Rectal smooth muscle tissue (tissue), 1 donor: ENCODE measurements around the gene HGF.

ENCODE experiments used
- H3K27ac ChIP-seq: one replicate; pipeline ENCODE4 v1.7.0; 2013; ENCODE audit warnings: low read depth, low read length, inconsistent platforms
- H3K27me3 ChIP-seq: one replicate; pipeline ENCODE4 v1.7.0; 2013; ENCODE audit warnings: low read length; ENCODE audit not compliant: control insufficient read depth, insufficient read depth
- H3K36me3 ChIP-seq: one replicate; pipeline ENCODE4 v1.7.0; 2013; ENCODE audit warnings: low read length; ENCODE audit not compliant: control insufficient read depth, insufficient read depth
- H3K4me1 ChIP-seq: one replicate; pipeline ENCODE4 v1.7.0; 2013; ENCODE audit warnings: low read length; ENCODE audit not compliant: control insufficient read depth, insufficient read depth
- H3K4me3 ChIP-seq: one replicate; pipeline ENCODE4 v1.7.0; 2013; ENCODE audit warnings: low read length
- H3K9ac ChIP-seq: one replicate; pipeline ENCODE4 v1.7.0; 2013; ENCODE audit warnings: low read length

Gene HGF

GRCh38 chr7:81790120-81790500 lies 20.3 kb upstream of the HGF start:
- Histone ChIP-seq H3K27ac (no peak overlapping the region), H3K4me3 (no peak overlapping the region), H3K36me3 (no peaks in the 10 kb centered on the region), H3K27me3 (no peaks in the 10 kb centered on the region), H3K4me1 (no peaks in the 10 kb centered on the region), H3K9ac (no peak overlapping the region)

- Histone ChIP-seq H3K27me3 (no peaks in the 10 kb centered on the region), H3K4me3 (no peak overlapping the region), H3K27ac (no peak overlapping the region), H3K36me3 (no peaks in the 10 kb centered on the region), H3K9ac (no peak overlapping the region), H3K4me1 (no peaks in the 10 kb centered on the region)
These were observed 19.7 kb upstream of the HGF start for GRCh38 chr7:81789406-81790119.

GRCh38 chr7:81788246-81788645 lies 18.4 kb upstream of the HGF start:
- no peak overlapping the region for H3K27ac ChIP-seq
- H3K36me3 ChIP-seq = no peaks in the 10 kb centered on the region
- no peak overlapping the region for H3K9ac ChIP-seq
- H3K4me3 ChIP-seq = no peak overlapping the region
- H3K4me1 ChIP-seq = no peaks in the 10 kb centered on the region
- H3K27me3 ChIP-seq = no peaks in the 10 kb centered on the region

- no peaks in the 10 kb centered on the region for H3K4me1 ChIP-seq
- H3K9ac ChIP-seq = no peak overlapping the region
- H3K27me3 ChIP-seq = no peaks in the 10 kb centered on the region
- H3K27ac ChIP-seq = no peak overlapping the region
- H3K36me3 ChIP-seq = no peaks in the 10 kb centered on the region
- no peak overlapping the region for H3K4me3 ChIP-seq
These were observed 14.0 kb upstream of the HGF start for GRCh38 chr7:81783818-81784217.

GRCh38 chr7:81780914-81781693 lies 11.3 kb upstream of the HGF start:
- H3K27ac ChIP-seq = no peak overlapping the region
- H3K9ac ChIP-seq = no peak overlapping the region

GRCh38 chr7:81779706-81780105 lies 9.9 kb upstream of the HGF start:
- no peaks in the 10 kb centered on the region for H3K27me3 ChIP-seq
- no peaks in the 10 kb centered on the region for H3K36me3 ChIP-seq
- H3K4me1 ChIP-seq = no peaks in the 10 kb centered on the region
- H3K27ac ChIP-seq = no peak overlapping the region
- H3K9ac ChIP-seq = no peak overlapping the region
- no peak overlapping the region for H3K4me3 ChIP-seq

More at GRCh38 chr7:81780914-81781693, 11.3 kb upstream of the HGF start:
- H3K36me3 ChIP-seq = no peaks in the 10 kb centered on the region
- H3K4me1 ChIP-seq = no peaks in the 10 kb centered on the region
- H3K4me3 ChIP-seq = no peak overlapping the region
- H3K27me3 ChIP-seq = no peaks in the 10 kb centered on the region

GRCh38 chr7:81777697-81778096 lies 7.8 kb upstream of the HGF start:
- no peaks in the 10 kb centered on the region for H3K27me3 ChIP-seq
- H3K36me3 ChIP-seq = no peaks in the 10 kb centered on the region
- H3K9ac ChIP-seq = no peak overlapping the region
- no peak overlapping the region for H3K4me3 ChIP-seq
- H3K4me1 ChIP-seq = no peaks in the 10 kb centered on the region
- H3K27ac ChIP-seq = no peak overlapping the region

GRCh38 chr7:81776948-81777630 lies 7.2 kb upstream of the HGF start:
- Histone ChIP-seq H3K27ac (no peak overlapping the region), H3K9ac (no peak overlapping the region), H3K27me3 (no peaks in the 10 kb centered on the region), H3K4me3 (no peak overlapping the region), H3K36me3 (no peaks in the 10 kb centered on the region), H3K4me1 (no peaks in the 10 kb centered on the region)

- H3K27ac ChIP-seq = no peak overlapping the region
- no peaks in the 10 kb centered on the region for H3K4me1 ChIP-seq
- no peaks in the 10 kb centered on the region for H3K27me3 ChIP-seq
- no peak overlapping the region for H3K4me3 ChIP-seq
- H3K9ac ChIP-seq = no peak overlapping the region
- no peaks in the 10 kb centered on the region for H3K36me3 ChIP-seq
These were observed 6.3 kb upstream of the HGF start for GRCh38 chr7:81776161-81776560.

GRCh38 chr7:81775560-81775959 lies 5.7 kb upstream of the HGF start:
- H3K4me1 ChIP-seq = no peaks in the 10 kb centered on the region
- no peaks in the 10 kb centered on the region for H3K36me3 ChIP-seq
- H3K4me3 ChIP-seq = no peak overlapping the region
- no peak overlapping the region for H3K27ac ChIP-seq
- H3K27me3 ChIP-seq = no peaks in the 10 kb centered on the region
- no peak overlapping the region for H3K9ac ChIP-seq

- Histone ChIP-seq H3K4me3 (no peak overlapping the region), H3K9ac (no peak overlapping the region), H3K27ac (no peak overlapping the region), H3K4me1 (no peaks in the 10 kb centered on the region), H3K27me3 (no peaks in the 10 kb centered on the region), H3K36me3 (no peaks in the 10 kb centered on the region)
These were observed 4.7 kb upstream of the HGF start for GRCh38 chr7:81774551-81774950.

- Histone ChIP-seq H3K9ac (no peak overlapping the region), H3K27ac (peak overlapping the region; percentile 44), H3K4me1 (peaks cover 2% of the 10 kb centered on the region), H3K27me3 (no peaks in the 10 kb centered on the region), H3K4me3 (peak overlapping the region; percentile 6), H3K36me3 (no peaks in the 10 kb centered on the region)
These were observed 929 bp upstream of the HGF start for GRCh38 chr7:81770728-81771223.
